Neural progenitor cell (in vitro differentiated cells): ENCODE data around the gene PLCB1. TPM values are rescaled to one million over a fixed set of nuclear protein-coding genes. Genes with fewer than 3 reads are reported as not detected.

ENCODE experiments used
- DNase-seq: peaks from one replicate; pipeline ENCODE4 v3.0.0-alpha.2; 2016; ENCODE audit warnings: low spot score
- H2AFZ ChIP-seq: fragments of 200-600 bp; sonication (generic); replicated peaks from 2 replicates; pipeline ENCODE4 v1.6.1; 2016; ENCODE audit warnings: antibody characterized with exemption
- H3F3A ChIP-seq: fragments of 200-600 bp; sonication (generic); 2 replicates; pipeline ENCODE4 v1.6.1; 2016; ENCODE audit warnings: antibody characterized with exemption, low read depth
- H3K27ac ChIP-seq: fragments of 200-600 bp; sonication (generic); 2 replicates; pipeline ENCODE4 v1.5.1; 2016; ENCODE audit warnings: mild to moderate bottlenecking
- H3K27me3 ChIP-seq: fragments of 200-600 bp; sonication (generic); 2 replicates; pipeline ENCODE4 v1.6.1; 2016; ENCODE audit warnings: mild to moderate bottlenecking, moderate library complexity
- H3K36me3 ChIP-seq: fragments of 200-600 bp; sonication (generic); 2 replicates; pipeline ENCODE4 v1.5.1; 2016
- H3K4me1 ChIP-seq: fragments of 200-600 bp; sonication (generic); 2 replicates; pipeline ENCODE4 v1.6.1; 2016; ENCODE audit warnings: mixed run types
- H3K4me2 ChIP-seq: fragments of 200-600 bp; sonication (generic); 2 replicates; pipeline ENCODE4 v1.6.1; 2016
- H3K4me3 ChIP-seq: fragments of 200-600 bp; sonication (generic); 2 replicates; pipeline ENCODE4 v1.5.1; 2016
- H3K79me2 ChIP-seq: fragments of 200-600 bp; sonication (generic); 2 replicates; pipeline ENCODE4 v1.6.1; 2016; ENCODE audit warnings: low read depth
- H3K9ac ChIP-seq: fragments of 200-600 bp; sonication (generic); 2 replicates; pipeline ENCODE4 v1.6.1; 2016
- H3K9me3 ChIP-seq: fragments of 200-600 bp; sonication (generic); 2 replicates; pipeline ENCODE4 v1.5.1; 2016; ENCODE audit warnings: low read depth
- H4K20me1 ChIP-seq: fragments of 200-600 bp; sonication (generic); 2 replicates; pipeline ENCODE4 v1.6.1; 2016; ENCODE audit warnings: low read depth
- H3K27ac Mint-ChIP-seq: 3 replicates; pipeline ENCODE4 v1.8.0; 2021; ENCODE audit warnings: mixed read lengths
- H3K27me3 Mint-ChIP-seq: 2 replicates; pipeline ENCODE4 v1.8.0; 2022; ENCODE audit warnings: low read depth, mild to moderate bottlenecking, inconsistent platforms, moderate library complexity, mixed read lengths; ENCODE audit not compliant: insufficient read depth
- H3K36me3 Mint-ChIP-seq: 3 replicates; pipeline ENCODE4 v1.8.0; 2021; ENCODE audit warnings: mixed read lengths
- H3K4me1 Mint-ChIP-seq: 3 replicates; pipeline ENCODE4 v1.8.0; 2021; ENCODE audit warnings: mixed read lengths
- H3K4me3 Mint-ChIP-seq: 3 replicates; pipeline ENCODE4 v1.8.0; 2021; ENCODE audit warnings: mild to moderate bottlenecking, moderate library complexity, mixed read lengths
- H3K9me3 Mint-ChIP-seq: 3 replicates; pipeline ENCODE4 v1.8.0; 2020; ENCODE audit warnings: mixed read lengths
- EZH2 ChIP-seq: fragments of 200-600 bp; sonication (generic); IDR thresholded peaks from 2 replicates; pipeline ENCODE4 v1.6.1; 2017; ENCODE audit warnings: antibody characterized with exemption, mild to moderate bottlenecking, moderate library complexity
- EZH2phosphoT487 ChIP-seq: fragments of 200-600 bp; sonication (generic); IDR thresholded peaks from 2 replicates; pipeline ENCODE4 v1.6.1; 2017; ENCODE audit warnings: antibody characterized with exemption
- total RNA-seq: library from RNA; depleted of rRNA; stranded (reverse); fragments of >200 nt; gene quantifications from 2 replicates; pipeline ENCODE4 v1.2.3, GENCODE V29; 2015; ENCODE audit warnings: low replicate concordance
- TF ChIP-seq, protein P1 (sequence below): fragments of 200-600 bp; sonication (generic); IDR thresholded peaks from 2 replicates; pipeline ENCODE4 v1.5.1; 2017; ENCODE audit warnings: antibody characterized with exemption, mild to moderate bottlenecking

PLCB1 gene
- total RNA-seq, 1 donor from 2014 or later, result 30.2 TPM

DNA sequence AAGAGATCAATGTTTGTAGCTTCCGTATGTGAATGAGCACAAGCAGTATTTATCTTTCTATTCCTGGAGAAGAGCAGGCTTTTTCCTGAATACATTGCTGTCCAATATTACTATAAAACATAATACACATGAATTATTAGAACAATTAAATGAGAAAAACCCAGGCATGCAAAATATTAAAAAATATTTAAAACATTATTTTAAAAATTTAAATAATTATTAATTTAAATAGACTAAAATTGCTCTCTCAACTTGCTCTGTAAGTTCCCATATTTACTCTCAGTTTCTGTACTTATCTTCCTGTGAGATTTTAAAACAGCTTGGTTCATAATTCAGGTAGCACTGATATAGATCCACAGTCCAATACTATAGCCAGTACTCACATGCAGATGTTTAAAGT is 97.0 kb downstream of the PLCB1 start:
- Histone ChIP-seq H3K27me3 (no peaks in the 10 kb centered on the region), H3K4me1 (peaks cover 6% of the 10 kb centered on the region), H3K4me2 (no peak overlapping the region), H2AFZ (no peak overlapping the region), H3K79me2 (no peaks in the 10 kb centered on the region), H3K27ac (no peak overlapping the region), H3K9ac (no peak overlapping the region), H3K9me3 (no peaks in the 10 kb centered on the region), H3K36me3 (no peaks in the 10 kb centered on the region), H3K4me3 (no peak overlapping the region), H4K20me1 (no peaks in the 10 kb centered on the region), H3F3A (no peaks in the 10 kb centered on the region)
- Mint-ChIP-seq H3K27ac (no peak overlapping the region), H3K4me3 (no peak overlapping the region), H3K27me3 (no peaks in the 10 kb centered on the region), H3K36me3 (no peaks in the 10 kb centered on the region), H3K9me3 (no peaks in the 10 kb centered on the region), H3K4me1 (peaks cover 21% of the 10 kb centered on the region)
- TF ChIP-seq, protein P1, sequence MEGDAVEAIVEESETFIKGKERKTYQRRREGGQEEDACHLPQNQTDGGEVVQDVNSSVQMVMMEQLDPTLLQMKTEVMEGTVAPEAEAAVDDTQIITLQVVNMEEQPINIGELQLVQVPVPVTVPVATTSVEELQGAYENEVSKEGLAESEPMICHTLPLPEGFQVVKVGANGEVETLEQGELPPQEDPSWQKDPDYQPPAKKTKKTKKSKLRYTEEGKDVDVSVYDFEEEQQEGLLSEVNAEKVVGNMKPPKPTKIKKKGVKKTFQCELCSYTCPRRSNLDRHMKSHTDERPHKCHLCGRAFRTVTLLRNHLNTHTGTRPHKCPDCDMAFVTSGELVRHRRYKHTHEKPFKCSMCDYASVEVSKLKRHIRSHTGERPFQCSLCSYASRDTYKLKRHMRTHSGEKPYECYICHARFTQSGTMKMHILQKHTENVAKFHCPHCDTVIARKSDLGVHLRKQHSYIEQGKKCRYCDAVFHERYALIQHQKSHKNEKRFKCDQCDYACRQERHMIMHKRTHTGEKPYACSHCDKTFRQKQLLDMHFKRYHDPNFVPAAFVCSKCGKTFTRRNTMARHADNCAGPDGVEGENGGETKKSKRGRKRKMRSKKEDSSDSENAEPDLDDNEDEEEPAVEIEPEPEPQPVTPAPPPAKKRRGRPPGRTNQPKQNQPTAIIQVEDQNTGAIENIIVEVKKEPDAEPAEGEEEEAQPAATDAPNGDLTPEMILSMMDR, result no peak
- TF ChIP-seq EZH2 (no peak), EZH2phosphoT487 (no peak)
- DNase-seq, result no peak

DNA sequence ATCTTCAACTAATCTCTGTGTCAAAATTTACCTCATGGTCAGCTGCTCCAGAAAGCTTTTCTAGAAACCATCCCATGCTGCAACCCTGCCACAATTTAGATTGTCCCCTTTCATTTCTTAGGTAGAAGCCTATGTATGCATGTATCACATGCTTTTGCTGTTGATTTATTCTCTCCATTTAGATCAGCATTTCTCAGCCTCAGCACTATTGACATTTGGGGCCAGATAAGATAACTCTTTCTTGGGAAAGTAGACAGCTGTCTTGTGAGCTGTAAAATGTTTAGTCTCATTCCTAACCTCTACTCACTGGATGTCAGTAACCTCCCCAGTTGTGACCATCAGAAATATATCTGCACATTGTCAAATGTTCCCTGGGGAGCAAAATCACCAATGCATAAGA is 99.0 kb downstream of the PLCB1 start:
- peaks cover 6% of the 10 kb centered on the region for H3K4me1 ChIP-seq
- no peak overlapping the region for H3K9ac ChIP-seq
- H3K4me3 ChIP-seq, result no peak overlapping the region
- no peaks in the 10 kb centered on the region for H3K27me3 ChIP-seq
- no peaks in the 10 kb centered on the region for H4K20me1 ChIP-seq
- peaks cover 21% of the 10 kb centered on the region for H3K4me1 Mint-ChIP-seq
- H3K79me2 ChIP-seq, result no peaks in the 10 kb centered on the region
- H3K27ac Mint-ChIP-seq, result no peak overlapping the region
- no peaks in the 10 kb centered on the region for H3K36me3 Mint-ChIP-seq
- H3K9me3 ChIP-seq, result no peaks in the 10 kb centered on the region
- H3K4me2 ChIP-seq, result no peak overlapping the region
- DNase-seq, result no peak
- no peak overlapping the region for H3K27ac ChIP-seq
- no peaks in the 10 kb centered on the region for H3K9me3 Mint-ChIP-seq
- no peaks in the 10 kb centered on the region for H3F3A ChIP-seq
- H2AFZ ChIP-seq, result no peak overlapping the region
- no peaks in the 10 kb centered on the region for H3K36me3 ChIP-seq
- no peak overlapping the region for H3K4me3 Mint-ChIP-seq
- H3K27me3 Mint-ChIP-seq, result no peaks in the 10 kb centered on the region
- TF ChIP-seq, protein P1, result no peak
- TF ChIP-seq EZH2, result no peak
- no peak for TF ChIP-seq EZH2phosphoT487

DNA sequence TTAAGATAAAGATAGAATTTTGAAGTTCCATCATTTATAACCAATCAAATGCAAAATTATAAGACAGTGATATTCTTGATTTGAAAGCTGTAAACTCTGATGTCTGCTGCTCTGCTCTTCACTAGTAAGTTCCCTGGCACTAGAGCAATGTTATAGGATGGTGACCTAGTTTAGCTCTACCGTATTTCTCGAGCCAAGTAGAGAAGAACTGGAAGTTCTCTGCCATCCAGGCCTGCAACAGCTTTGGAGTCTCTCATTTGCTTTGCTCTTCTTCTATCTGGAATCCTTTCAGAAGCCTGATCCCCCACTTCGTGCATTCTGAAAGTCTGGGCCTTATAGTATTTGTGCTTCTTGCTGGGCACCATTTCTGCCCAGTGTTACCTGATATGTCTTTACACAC is 100.3 kb downstream of the PLCB1 start:
- Histone ChIP-seq H3K9me3 (no peaks in the 10 kb centered on the region), H3K4me1 (peaks cover 6% of the 10 kb centered on the region), H3F3A (no peaks in the 10 kb centered on the region), H3K4me3 (no peak overlapping the region), H3K9ac (no peak overlapping the region), H3K27ac (no peak overlapping the region), H3K79me2 (no peaks in the 10 kb centered on the region), H3K4me2 (no peak overlapping the region), H3K27me3 (no peaks in the 10 kb centered on the region), H4K20me1 (no peaks in the 10 kb centered on the region), H2AFZ (no peak overlapping the region), H3K36me3 (no peaks in the 10 kb centered on the region)
- DNase-seq, result no peak
- H3K4me1 Mint-ChIP-seq, result peaks cover 16% of the 10 kb centered on the region
- H3K36me3 Mint-ChIP-seq, result no peaks in the 10 kb centered on the region
- H3K9me3 Mint-ChIP-seq, result no peaks in the 10 kb centered on the region
- TF ChIP-seq EZH2phosphoT487, result no peak
- TF ChIP-seq, protein P1, result no peak
- TF ChIP-seq EZH2, result no peak
- H3K27ac Mint-ChIP-seq, result no peak overlapping the region
- H3K4me3 Mint-ChIP-seq, result no peak overlapping the region
- no peaks in the 10 kb centered on the region for H3K27me3 Mint-ChIP-seq
